Fibroblast of lung (primary cell): ENCODE data around the gene TMEM120B.

Experiments
- CTCF ChIP-seq, 2 donors: IDR thresholded peaks in 1 of 2; conservative IDR thresholded peaks in 1 of 2; 1 replicate in 1 of 2; 2 replicates in 1 of 2; pipeline ENCODE4 v1.5.1; 2011 to 2012; ENCODE audit warnings: low read length in 2 of 2, control low read depth in 1 of 2, inconsistent platforms in 1 of 2, low read depth in 1 of 2, mild to moderate bottlenecking in 1 of 2
- EZH2 ChIP-seq: IDR thresholded peaks from 2 replicates; pipeline ENCODE4 v1.5.1; 2012; ENCODE audit warnings: low read length, control low read depth, mild to moderate bottlenecking; ENCODE audit errors: missing control alignments

- TF ChIP-seq EZH2 (no peak), CTCF (conservative IDR thresholded peaks at IDR 0.05 in 1 of 2, IDR thresholded peaks at IDR 0.05 in 1 of 2; ENCODE audit: low read depth in 1 of 2, low read length in 2 of 2) (no peak)
Measured at GRCh38 chr12:121711361-121712189, 977 bp upstream of the TMEM120B start.
